Breast epithelium (tissue), 3 donors: ENCODE data around the gene ADIG.

ENCODE experiments used
- POLR2A ChIP-seq: fragments of 450-650 bp; IDR thresholded peaks from one replicate; pipeline ENCODE4 v1.6.1; 2016; ENCODE audit warnings: antibody characterized with exemption, mild to moderate bottlenecking, moderate library complexity
- POLR2AphosphoS5 ChIP-seq, 3 donors: sonication (generic); formaldehyde crosslinking; IDR thresholded peaks; one replicate each; pipeline ENCODE4 v1.6.1; 2017; ENCODE audit warnings: antibody characterized with exemption in 3 of 3
- TF ChIP-seq, protein P1 (sequence below), 3 donors: fragments of 450-650 bp; IDR thresholded peaks; one replicate each; pipeline ENCODE4 v1.5.1; 2016 to 2017; ENCODE audit warnings: antibody characterized with exemption in 3 of 3, mild to moderate bottlenecking in 3 of 3, moderate library complexity in 3 of 3

DNA sequence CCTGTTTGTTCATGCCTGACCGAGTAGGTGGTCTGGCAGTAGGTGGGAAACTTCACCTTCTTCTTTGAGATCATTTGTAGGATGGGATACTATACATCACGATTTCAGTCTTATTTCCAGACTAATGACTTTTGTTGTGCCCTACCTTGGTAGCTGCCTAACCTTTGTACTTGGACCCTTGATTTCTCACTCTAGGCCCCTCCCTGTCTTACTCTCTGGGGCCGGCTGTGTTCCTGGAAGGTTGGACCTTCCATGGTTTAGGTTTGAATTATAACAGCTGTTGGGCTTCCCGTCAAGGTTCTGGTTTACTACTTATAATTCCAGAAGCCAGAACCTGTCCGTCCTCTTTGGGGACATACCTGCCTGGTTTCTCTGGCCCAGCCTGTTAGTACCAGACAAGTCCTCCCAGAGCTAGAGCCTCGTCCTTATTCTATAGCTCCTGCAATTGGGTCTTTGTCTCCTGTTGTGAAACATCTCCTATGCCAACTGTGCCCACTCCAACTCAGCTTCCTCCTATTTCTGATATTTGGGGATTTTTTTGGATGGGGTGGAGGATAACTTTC is 14.9 kb upstream of the ADIG start:
- TF ChIP-seq, protein P1, sequence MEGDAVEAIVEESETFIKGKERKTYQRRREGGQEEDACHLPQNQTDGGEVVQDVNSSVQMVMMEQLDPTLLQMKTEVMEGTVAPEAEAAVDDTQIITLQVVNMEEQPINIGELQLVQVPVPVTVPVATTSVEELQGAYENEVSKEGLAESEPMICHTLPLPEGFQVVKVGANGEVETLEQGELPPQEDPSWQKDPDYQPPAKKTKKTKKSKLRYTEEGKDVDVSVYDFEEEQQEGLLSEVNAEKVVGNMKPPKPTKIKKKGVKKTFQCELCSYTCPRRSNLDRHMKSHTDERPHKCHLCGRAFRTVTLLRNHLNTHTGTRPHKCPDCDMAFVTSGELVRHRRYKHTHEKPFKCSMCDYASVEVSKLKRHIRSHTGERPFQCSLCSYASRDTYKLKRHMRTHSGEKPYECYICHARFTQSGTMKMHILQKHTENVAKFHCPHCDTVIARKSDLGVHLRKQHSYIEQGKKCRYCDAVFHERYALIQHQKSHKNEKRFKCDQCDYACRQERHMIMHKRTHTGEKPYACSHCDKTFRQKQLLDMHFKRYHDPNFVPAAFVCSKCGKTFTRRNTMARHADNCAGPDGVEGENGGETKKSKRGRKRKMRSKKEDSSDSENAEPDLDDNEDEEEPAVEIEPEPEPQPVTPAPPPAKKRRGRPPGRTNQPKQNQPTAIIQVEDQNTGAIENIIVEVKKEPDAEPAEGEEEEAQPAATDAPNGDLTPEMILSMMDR (IDR thresholded peaks at IDR 0.05): no peak
- TF ChIP-seq POLR2A (no peak), POLR2AphosphoS5 (IDR thresholded peaks at IDR 0.05) (no peak)
